HEK293 (cell line): ENCODE data around the gene TAS2R38.

Experiments used
- CTCF ChIA-PET: fragments of 350-600 bp; formaldehyde crosslinking; extraction: SDS; loops from one replicate; lab custom pipeline; 2021; ENCODE audit warnings: antibody characterized with exemption; lab: Yijun Ruan, JAX
- POLR2A ChIA-PET: fragments of 300-600 bp; formaldehyde crosslinking; extraction: SDS; loops from one replicate; lab custom pipeline; 2020; ENCODE audit warnings: antibody characterized with exemption, inconsistent platforms; lab: Yijun Ruan, JAX
- H3K27ac ChIP-seq: fragments of 200-500 bp; sonication (Bioruptor generic); 2 replicates; pipeline ENCODE4 v1.5.1; 2014; ENCODE audit warnings: low read depth, low read length, control low read depth, inconsistent platforms; ENCODE audit errors: extremely low read depth
- H3K36me3 ChIP-seq, 2 experiments: fragments of 200-500 bp in 1 of 2; sonication (Bioruptor generic) in 1 of 2; 1 replicate in 1 of 2; 2 replicates in 1 of 2; pipeline ENCODE4 v1.5.1; 2014 to 2017; ENCODE audit warnings: inconsistent platforms in 2 of 2, low read length in 2 of 2; ENCODE audit not compliant: control insufficient read depth in 2 of 2, insufficient read depth in 1 of 2
- H3K4me1 ChIP-seq: fragments of 200-500 bp; sonication (Bioruptor generic); 2 replicates; pipeline ENCODE4 v1.5.1; 2014; ENCODE audit warnings: mild to moderate bottlenecking, low read length, inconsistent platforms; ENCODE audit not compliant: control insufficient read depth, insufficient read depth
- H3K4me3 ChIP-seq: 2 replicates; pipeline ENCODE4 v1.5.1; 2011; ENCODE audit warnings: low read depth, mild to moderate bottlenecking, control low read depth, low read length, moderate library complexity
- H3K9me3 ChIP-seq: fragments of 200-500 bp; sonication (Bioruptor generic); 2 replicates; pipeline ENCODE4 v1.5.1; 2014; ENCODE audit warnings: low read depth, low read length, inconsistent platforms; ENCODE audit not compliant: control insufficient read depth, insufficient read depth
- GLIS1 ChIP-seq: fragments of 450-650 bp; formaldehyde crosslinking; IDR thresholded peaks from 2 replicates; pipeline ENCODE4 v1.5.1; 2016; ENCODE audit warnings: missing biosample characterization, missing genetic modification characterization
- IKZF3 ChIP-seq: fragments of 450-650 bp; IDR thresholded peaks from 2 replicates; pipeline ENCODE4 v1.5.0; 2018; ENCODE audit warnings: missing biosample characterization, mild to moderate bottlenecking, missing genetic modification characterization, moderate library complexity
- OVOL3 ChIP-seq: fragments of 450-650 bp; formaldehyde crosslinking; IDR thresholded peaks from 2 replicates; pipeline ENCODE4 v1.5.1; 2016; ENCODE audit warnings: missing biosample characterization, missing genetic modification characterization
- SCRT2 ChIP-seq: fragments of 450-650 bp; formaldehyde crosslinking; IDR thresholded peaks from 2 replicates; pipeline ENCODE4 v1.5.1; 2016; ENCODE audit warnings: missing biosample characterization, missing genetic modification characterization
- YY1 ChIP-seq: fragments of 450-650 bp; formaldehyde crosslinking; IDR thresholded peaks from 2 replicates; pipeline ENCODE4 v1.5.1; 2018; ENCODE audit warnings: missing biosample characterization, missing genetic modification characterization
- ZBTB17 ChIP-seq: fragments of 450-650 bp; formaldehyde crosslinking; IDR thresholded peaks from 2 replicates; pipeline ENCODE4 v1.5.1; 2016; ENCODE audit warnings: missing biosample characterization, missing genetic modification characterization
- ZNF335 ChIP-seq: fragments of 450-650 bp; formaldehyde crosslinking; conservative IDR thresholded peaks from 2 replicates; pipeline ENCODE4 v1.5.1; 2016; ENCODE audit warnings: missing biosample characterization, missing genetic modification characterization
- ZNF341 ChIP-seq: fragments of 450-650 bp; formaldehyde crosslinking; IDR thresholded peaks from 2 replicates; pipeline ENCODE4; 2016; ENCODE audit warnings: low read depth, missing biosample characterization, missing genetic modification characterization
- ZNF549 ChIP-seq: fragments of 450-650 bp; IDR thresholded peaks from 2 replicates; pipeline ENCODE4 v1.5.1; 2018; ENCODE audit warnings: missing biosample characterization, missing genetic modification characterization, mild to moderate bottlenecking, inconsistent platforms, moderate library complexity
- ZNF560 ChIP-seq: fragments of 450-650 bp; formaldehyde crosslinking; IDR thresholded peaks from 2 replicates; pipeline ENCODE4 v1.5.1; 2017; ENCODE audit warnings: missing biosample characterization, missing genetic modification characterization, borderline replicate concordance
- ZNF654 ChIP-seq: fragments of 450-650 bp; formaldehyde crosslinking; IDR thresholded peaks from 2 replicates; pipeline ENCODE4 v1.5.1; 2016; ENCODE audit warnings: low read depth, missing biosample characterization, missing genetic modification characterization
- ZNF660 ChIP-seq: fragments of 450-650 bp; IDR thresholded peaks from 2 replicates; pipeline ENCODE4 v1.5.1; 2018; ENCODE audit warnings: missing biosample characterization, mild to moderate bottlenecking, missing genetic modification characterization
- ZNF707 ChIP-seq: fragments of 450-650 bp; formaldehyde crosslinking; IDR thresholded peaks from 2 replicates; pipeline ENCODE4 v1.5.1; 2016; ENCODE audit warnings: missing biosample characterization, missing genetic modification characterization
- ZSCAN16 ChIP-seq: fragments of 450-650 bp; formaldehyde crosslinking; IDR thresholded peaks from 2 replicates; pipeline ENCODE4 v1.5.1; 2016; ENCODE audit warnings: missing biosample characterization, missing genetic modification characterization
- TF ChIP-seq, protein P1 (sequence below): fragments of 450-650 bp; formaldehyde crosslinking; IDR thresholded peaks from 2 replicates; pipeline ENCODE4 v1.5.1; 2017; ENCODE audit warnings: missing biosample characterization, missing genetic modification characterization
- TF ChIP-seq, protein P2 (sequence below): fragments of 450-650 bp; formaldehyde crosslinking; IDR thresholded peaks from 2 replicates; pipeline ENCODE4 v1.5.1; 2016; ENCODE audit warnings: missing biosample characterization, missing genetic modification characterization
- TF ChIP-seq, protein P3 (sequence below): fragments of 450-650 bp; formaldehyde crosslinking; IDR thresholded peaks from 2 replicates; pipeline ENCODE4 v1.5.1; 2016; ENCODE audit warnings: missing biosample characterization, missing genetic modification characterization
- TF ChIP-seq, protein P4 (sequence below): fragments of 450-650 bp; IDR thresholded peaks from 2 replicates; pipeline ENCODE4 v1.5.1; 2018; ENCODE audit warnings: missing biosample characterization, mild to moderate bottlenecking, missing genetic modification characterization

The TAS2R38 gene

DNA sequence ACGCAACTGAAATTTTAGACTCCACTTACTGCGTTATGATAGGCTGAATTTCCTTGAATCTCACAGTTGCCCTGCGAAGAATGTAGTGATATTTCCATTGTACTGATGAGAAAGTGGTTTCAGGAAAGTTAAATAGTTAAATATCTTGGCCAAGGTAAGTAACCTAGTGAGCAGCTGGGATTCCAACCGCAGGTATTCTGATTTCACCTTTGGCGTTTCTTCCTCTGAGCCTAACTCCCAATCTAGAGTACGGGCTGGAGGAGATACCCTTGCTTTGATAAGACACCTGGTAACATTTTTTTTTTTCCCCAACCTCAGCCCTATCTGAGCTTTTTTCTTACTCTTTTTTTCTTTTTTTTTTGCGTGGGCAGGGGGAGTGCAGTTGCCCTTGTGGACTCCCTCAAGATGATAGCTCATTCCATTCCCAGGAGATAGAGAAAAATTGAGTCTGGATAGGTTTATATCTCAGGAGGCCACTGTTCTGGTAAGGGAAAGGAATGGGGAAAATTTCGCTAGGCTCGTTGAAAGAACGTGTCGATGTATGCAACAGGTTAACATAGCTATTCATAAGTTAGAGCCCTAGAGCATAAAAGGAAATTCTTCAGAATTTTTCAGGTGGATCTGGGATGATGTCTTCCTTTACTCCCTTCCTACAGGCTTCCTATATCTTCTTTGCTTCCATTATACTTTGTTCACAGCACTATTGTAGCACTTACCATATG, 3.1 kb upstream of the TAS2R38 start:
- Histone ChIP-seq H3K9me3 (no peaks in the 10 kb centered on the region), H3K4me3 (no peak overlapping the region), H3K36me3 (no peaks in the 10 kb centered on the region), H3K4me1 (no peaks in the 10 kb centered on the region), H3K27ac (no peak overlapping the region)
- ChIA-PET CTCF (interaction anchor here (0.5 to 5.6 kb wide), 51 partner anchors 9 to 1412 kb away, joined by 3 to 70 read pairs (median 5); no protein-coding TSS in a partner anchor), POLR2A (no interaction called here)
- TF ChIP-seq GLIS1 (tag by site-specific recombination) (no peak), ZNF560 (tag by site-specific recombination) (no peak), ZSCAN16 (tag by site-specific recombination) (no peak), SCRT2 (tag by site-specific recombination) (peak; percentile 47; the same call in 1 of the 2 replicates), ZNF549 (tag by site-specific recombination) (no peak)
- TF ChIP-seq, protein P1, sequence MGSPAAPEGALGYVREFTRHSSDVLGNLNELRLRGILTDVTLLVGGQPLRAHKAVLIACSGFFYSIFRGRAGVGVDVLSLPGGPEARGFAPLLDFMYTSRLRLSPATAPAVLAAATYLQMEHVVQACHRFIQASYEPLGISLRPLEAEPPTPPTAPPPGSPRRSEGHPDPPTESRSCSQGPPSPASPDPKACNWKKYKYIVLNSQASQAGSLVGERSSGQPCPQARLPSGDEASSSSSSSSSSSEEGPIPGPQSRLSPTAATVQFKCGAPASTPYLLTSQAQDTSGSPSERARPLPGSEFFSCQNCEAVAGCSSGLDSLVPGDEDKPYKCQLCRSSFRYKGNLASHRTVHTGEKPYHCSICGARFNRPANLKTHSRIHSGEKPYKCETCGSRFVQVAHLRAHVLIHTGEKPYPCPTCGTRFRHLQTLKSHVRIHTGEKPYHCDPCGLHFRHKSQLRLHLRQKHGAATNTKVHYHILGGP (tag by site-specific recombination) = no peak

DNA sequence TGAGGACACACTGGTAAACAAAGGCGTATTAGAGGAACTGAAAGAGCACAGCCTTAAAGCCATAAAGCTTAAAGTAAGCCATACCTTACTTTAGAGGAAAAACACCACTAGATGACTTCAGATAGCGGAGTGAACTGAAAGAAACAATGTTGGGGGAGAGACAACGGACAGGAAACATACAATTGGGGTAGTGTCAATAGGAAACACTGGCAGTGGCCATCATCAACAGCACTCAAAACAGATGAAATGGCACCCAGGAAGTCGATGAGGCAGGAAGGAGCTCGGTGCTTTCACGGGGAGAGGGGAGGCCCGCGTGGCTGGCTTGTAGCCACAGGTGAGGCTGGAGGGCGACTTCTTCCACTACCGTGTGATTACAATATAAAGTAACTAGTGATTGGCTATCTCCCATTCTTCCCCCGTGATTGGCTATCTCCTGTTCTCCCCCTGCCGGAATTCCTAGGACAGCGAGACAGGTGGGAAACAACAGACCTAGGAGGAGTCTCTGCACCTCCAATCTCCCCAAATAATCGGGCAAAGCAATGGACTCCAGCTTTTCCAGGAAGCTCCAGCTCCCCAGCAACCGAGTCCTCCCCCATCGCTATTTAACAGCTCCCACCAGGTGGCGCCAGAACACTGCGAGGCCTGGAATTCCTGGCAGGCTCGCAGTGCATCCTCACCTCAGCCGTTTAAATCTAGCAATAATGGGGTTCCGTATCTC, 2.4 kb upstream of the TAS2R38 start:
- Histone ChIP-seq H3K4me3 (peak overlapping the region; percentile 35), H3K4me1 (no peaks in the 10 kb centered on the region), H3K27ac (no peak overlapping the region), H3K36me3 (no peaks in the 10 kb centered on the region), H3K9me3 (no peaks in the 10 kb centered on the region)
- TF ChIP-seq ZNF341 (tag by site-specific recombination) = peak; percentile 61
- no peak for TF ChIP-seq ZNF707
- TF ChIP-seq, protein P2, sequence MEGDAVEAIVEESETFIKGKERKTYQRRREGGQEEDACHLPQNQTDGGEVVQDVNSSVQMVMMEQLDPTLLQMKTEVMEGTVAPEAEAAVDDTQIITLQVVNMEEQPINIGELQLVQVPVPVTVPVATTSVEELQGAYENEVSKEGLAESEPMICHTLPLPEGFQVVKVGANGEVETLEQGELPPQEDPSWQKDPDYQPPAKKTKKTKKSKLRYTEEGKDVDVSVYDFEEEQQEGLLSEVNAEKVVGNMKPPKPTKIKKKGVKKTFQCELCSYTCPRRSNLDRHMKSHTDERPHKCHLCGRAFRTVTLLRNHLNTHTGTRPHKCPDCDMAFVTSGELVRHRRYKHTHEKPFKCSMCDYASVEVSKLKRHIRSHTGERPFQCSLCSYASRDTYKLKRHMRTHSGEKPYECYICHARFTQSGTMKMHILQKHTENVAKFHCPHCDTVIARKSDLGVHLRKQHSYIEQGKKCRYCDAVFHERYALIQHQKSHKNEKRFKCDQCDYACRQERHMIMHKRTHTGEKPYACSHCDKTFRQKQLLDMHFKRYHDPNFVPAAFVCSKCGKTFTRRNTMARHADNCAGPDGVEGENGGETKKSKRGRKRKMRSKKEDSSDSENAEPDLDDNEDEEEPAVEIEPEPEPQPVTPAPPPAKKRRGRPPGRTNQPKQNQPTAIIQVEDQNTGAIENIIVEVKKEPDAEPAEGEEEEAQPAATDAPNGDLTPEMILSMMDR (tag by site-specific recombination) = peak; percentile 92
- peak; percentile 72; the same call in 1 of the 2 replicates for TF ChIP-seq ZNF660 (tag by site-specific recombination)
- peak; percentile 82 for TF ChIP-seq ZNF335 (tag by site-specific recombination)
- peak; percentile 52; the same call in 1 of the 2 replicates for TF ChIP-seq ZBTB17 (tag by site-specific recombination)
- TF ChIP-seq OVOL3 (tag by site-specific recombination) = no peak
- peak; percentile 94 for TF ChIP-seq ZNF654 (tag by site-specific recombination)
- TF ChIP-seq SCRT2 (tag by site-specific recombination) = peak; percentile 91
- TF ChIP-seq, protein P3, sequence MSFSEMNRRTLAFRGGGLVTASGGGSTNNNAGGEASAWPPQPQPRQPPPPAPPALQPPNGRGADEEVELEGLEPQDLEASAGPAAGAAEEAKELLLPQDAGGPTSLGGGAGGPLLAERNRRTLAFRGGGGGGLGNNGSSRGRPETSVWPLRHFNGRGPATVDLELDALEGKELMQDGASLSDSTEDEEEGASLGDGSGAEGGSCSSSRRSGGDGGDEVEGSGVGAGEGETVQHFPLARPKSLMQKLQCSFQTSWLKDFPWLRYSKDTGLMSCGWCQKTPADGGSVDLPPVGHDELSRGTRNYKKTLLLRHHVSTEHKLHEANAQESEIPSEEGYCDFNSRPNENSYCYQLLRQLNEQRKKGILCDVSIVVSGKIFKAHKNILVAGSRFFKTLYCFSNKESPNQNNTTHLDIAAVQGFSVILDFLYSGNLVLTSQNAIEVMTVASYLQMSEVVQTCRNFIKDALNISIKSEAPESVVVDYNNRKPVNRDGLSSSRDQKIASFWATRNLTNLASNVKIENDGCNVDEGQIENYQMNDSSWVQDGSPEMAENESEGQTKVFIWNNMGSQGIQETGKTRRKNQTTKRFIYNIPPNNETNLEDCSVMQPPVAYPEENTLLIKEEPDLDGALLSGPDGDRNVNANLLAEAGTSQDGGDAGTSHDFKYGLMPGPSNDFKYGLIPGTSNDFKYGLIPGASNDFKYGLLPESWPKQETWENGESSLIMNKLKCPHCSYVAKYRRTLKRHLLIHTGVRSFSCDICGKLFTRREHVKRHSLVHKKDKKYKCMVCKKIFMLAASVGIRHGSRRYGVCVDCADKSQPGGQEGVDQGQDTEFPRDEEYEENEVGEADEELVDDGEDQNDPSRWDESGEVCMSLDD (tag by site-specific recombination) = peak; percentile 40; the same call in 1 of the 2 replicates
- TF ChIP-seq YY1 (tag by site-specific recombination) = 0 out of 2 replicates have a peak, but pooled peaks have one; percentile 44
- TF ChIP-seq, protein P4, sequence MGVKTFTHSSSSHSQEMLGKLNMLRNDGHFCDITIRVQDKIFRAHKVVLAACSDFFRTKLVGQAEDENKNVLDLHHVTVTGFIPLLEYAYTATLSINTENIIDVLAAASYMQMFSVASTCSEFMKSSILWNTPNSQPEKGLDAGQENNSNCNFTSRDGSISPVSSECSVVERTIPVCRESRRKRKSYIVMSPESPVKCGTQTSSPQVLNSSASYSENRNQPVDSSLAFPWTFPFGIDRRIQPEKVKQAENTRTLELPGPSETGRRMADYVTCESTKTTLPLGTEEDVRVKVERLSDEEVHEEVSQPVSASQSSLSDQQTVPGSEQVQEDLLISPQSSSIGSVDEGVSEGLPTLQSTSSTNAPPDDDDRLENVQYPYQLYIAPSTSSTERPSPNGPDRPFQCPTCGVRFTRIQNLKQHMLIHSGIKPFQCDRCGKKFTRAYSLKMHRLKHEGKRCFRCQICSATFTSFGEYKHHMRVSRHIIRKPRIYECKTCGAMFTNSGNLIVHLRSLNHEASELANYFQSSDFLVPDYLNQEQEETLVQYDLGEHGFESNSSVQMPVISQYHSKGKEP (tag by site-specific recombination) = no peak
- peak; percentile 18; the same call in 1 of the 2 replicates for TF ChIP-seq IKZF3 (tag by site-specific recombination)
- POLR2A ChIA-PET = no interaction called here
- CTCF ChIA-PET = interaction anchor here (0.6 to 5.6 kb wide), 62 partner anchors 8 to 1411 kb away, joined by 3 to 70 read pairs (median 5); no protein-coding TSS in a partner anchor
